Lower leg skin (tissue), 4 donors: ENCODE measurements around the gene NELFB. TPM values are rescaled to one million over a fixed set of nuclear protein-coding genes. Genes with fewer than 3 reads are reported as not detected.
A peak's percentile ranks its signal among the peaks of the same experiment; 100 is the strongest.
"Not testable (repeated sequence)": the region's sequence is repeated elsewhere in the genome, so short reads cannot be mapped to it uniquely, and the experiment has no call there.

Source experiments
- DNase-seq, 2 donors: peaks; one replicate each; pipeline ENCODE4 v3.0.0-alpha.2; 2019; ENCODE audit warnings: low spot score in 2 of 2
- H3K4me3 ChIP-seq: fragments of 200-600 bp; sonication (generic); 2 replicates; pipeline ENCODE4 v1.5.1; 2017; ENCODE audit warnings: mild to moderate bottlenecking, low read depth; ENCODE audit not compliant: poor library complexity, severe bottlenecking
- POLR2A ChIP-seq, 2 donors: fragments of 450-650 bp; IDR thresholded peaks; one replicate each; pipeline ENCODE4 v1.6.1; 2016 to 2017; ENCODE audit warnings: antibody characterized with exemption in 2 of 2, mild to moderate bottlenecking in 1 of 2, moderate library complexity in 1 of 2
- WGBS, 2 donors: methylation state at CpG; one replicate each; pipeline ENCODE4 v1.1.5; 2018; 5-methylcytosine and 5-hydroxymethylcytosine counted together
- intact Hi-C: fragments of 100-400 bp; cut with DNase I; formaldehyde crosslinking; loops from one replicate; pipeline ENCODE4 v1.15.0; 2023; ENCODE audit warnings: low total_unique reads
- total RNA-seq, 4 donors: library from RNA; depleted of rRNA; stranded (reverse); fragments of >200 nt; gene quantifications; one replicate each; pipeline ENCODE4 v1.1.0, GENCODE V29; 2016
- TF ChIP-seq, protein P1 (sequence below), 3 donors: fragments of 450-650 bp; IDR thresholded peaks; one replicate each; pipeline ENCODE4 v1.5.1; 2016; ENCODE audit warnings: antibody characterized with exemption in 3 of 3, mild to moderate bottlenecking in 3 of 3, moderate library complexity in 2 of 3

NELFB gene
- total RNA-seq, 4 donors from 2014 or later = 40.7 to 52.7 (median 49.9) TPM

GRCh38 chr9:137253717-137254623 is 1.2 kb upstream of the NELFB start:
- 61 to 62% methylated on average over 16 to 17 of the region's 21 CpGs for WGBS, 2 donors
- peak overlapping the region; percentile 83 for H3K4me3 ChIP-seq
- DNase-seq = no peak
- intact Hi-C loops = no loop called here
- TF ChIP-seq, protein P1, sequence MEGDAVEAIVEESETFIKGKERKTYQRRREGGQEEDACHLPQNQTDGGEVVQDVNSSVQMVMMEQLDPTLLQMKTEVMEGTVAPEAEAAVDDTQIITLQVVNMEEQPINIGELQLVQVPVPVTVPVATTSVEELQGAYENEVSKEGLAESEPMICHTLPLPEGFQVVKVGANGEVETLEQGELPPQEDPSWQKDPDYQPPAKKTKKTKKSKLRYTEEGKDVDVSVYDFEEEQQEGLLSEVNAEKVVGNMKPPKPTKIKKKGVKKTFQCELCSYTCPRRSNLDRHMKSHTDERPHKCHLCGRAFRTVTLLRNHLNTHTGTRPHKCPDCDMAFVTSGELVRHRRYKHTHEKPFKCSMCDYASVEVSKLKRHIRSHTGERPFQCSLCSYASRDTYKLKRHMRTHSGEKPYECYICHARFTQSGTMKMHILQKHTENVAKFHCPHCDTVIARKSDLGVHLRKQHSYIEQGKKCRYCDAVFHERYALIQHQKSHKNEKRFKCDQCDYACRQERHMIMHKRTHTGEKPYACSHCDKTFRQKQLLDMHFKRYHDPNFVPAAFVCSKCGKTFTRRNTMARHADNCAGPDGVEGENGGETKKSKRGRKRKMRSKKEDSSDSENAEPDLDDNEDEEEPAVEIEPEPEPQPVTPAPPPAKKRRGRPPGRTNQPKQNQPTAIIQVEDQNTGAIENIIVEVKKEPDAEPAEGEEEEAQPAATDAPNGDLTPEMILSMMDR (IDR thresholded peaks at IDR 0.05) = no peak
- TF ChIP-seq POLR2A (IDR thresholded peaks at IDR 0.05) = no peak

DNA sequence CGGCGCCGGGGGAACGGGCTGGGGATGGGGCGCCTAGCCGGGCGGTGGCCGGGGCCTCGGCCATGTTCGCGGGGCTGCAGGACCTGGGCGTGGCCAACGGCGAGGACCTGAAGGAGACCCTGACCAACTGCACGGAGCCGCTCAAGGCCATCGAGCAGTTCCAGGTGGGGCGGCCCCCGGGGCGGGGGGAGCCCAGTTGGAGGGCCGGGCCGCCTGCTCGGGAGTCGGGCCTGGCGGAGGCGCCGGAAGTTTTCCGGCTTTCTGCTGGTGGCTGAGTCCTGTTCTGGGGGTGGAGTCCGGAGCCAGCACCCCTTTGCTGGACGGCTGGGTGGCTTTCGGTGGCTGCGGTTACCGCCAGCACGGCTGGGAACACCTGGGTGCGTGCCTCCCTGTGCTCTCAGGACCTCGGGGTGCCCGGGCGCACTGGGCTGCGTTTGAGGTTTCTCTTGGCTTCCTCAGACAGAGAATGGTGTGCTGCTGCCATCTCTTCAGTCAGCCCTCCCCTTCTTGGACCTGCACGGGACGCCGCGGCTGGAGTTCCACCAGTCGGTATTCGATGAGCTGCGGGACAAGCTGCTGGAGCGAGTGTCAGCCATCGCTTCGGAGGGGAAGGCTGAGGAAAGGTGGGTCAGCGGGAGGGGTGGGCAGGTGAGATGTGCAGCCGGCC is 454 bp downstream of the NELFB start:
- DNase-seq = no peak
- TF ChIP-seq POLR2A (IDR thresholded peaks at IDR 0.05) = no peak
- TF ChIP-seq, protein P1 (IDR thresholded peaks at IDR 0.05) = no peak
- peak overlapping the region; percentile 83 for H3K4me3 ChIP-seq
- intact Hi-C loops = no loop called here
- 2% methylated on average over 16 to 26 of the region's 51 CpGs for WGBS, 2 donors

- TF ChIP-seq, protein P1 (IDR thresholded peaks at IDR 0.05) = no peak
- TF ChIP-seq POLR2A (IDR thresholded peaks at IDR 0.05) = no peak
- intact Hi-C loops = no loop called here
- no peak overlapping the region for H3K4me3 ChIP-seq
- WGBS, 2 donors = 80 to 81% methylated on average over 15 of the region's 15 CpGs
- no peak for DNase-seq
Measured at GRCh38 chr9:137256362-137256761, 1.2 kb downstream of the NELFB start.

DNA sequence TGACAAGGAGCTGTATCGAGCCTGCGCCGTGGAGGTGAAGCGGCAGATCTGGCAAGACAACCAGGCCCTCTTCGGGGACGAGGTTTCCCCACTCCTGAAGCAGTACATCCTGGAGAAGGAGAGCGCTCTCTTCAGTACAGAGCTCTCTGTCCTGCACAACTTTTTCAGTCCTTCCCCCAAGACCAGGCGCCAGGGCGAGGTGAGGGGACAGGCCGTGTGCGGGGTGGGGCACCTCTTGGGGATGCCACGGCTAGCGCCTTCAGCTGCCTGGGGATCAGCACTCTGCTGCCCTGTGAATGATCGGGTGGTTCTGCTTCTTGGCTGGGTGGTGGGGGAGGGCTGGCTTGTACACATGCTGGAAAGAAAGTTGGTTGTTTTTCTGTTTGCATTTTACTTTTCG is 1.7 kb downstream of the NELFB start:
- no peak overlapping the region for H3K4me3 ChIP-seq
- intact Hi-C loops = no loop called here
- TF ChIP-seq POLR2A (IDR thresholded peaks at IDR 0.05) = no peak
- TF ChIP-seq, protein P1 (IDR thresholded peaks at IDR 0.05) = no peak
- DNase-seq = no peak
- WGBS, 2 donors = 86 to 88% methylated on average over 15 of the region's 15 CpGs

DNA sequence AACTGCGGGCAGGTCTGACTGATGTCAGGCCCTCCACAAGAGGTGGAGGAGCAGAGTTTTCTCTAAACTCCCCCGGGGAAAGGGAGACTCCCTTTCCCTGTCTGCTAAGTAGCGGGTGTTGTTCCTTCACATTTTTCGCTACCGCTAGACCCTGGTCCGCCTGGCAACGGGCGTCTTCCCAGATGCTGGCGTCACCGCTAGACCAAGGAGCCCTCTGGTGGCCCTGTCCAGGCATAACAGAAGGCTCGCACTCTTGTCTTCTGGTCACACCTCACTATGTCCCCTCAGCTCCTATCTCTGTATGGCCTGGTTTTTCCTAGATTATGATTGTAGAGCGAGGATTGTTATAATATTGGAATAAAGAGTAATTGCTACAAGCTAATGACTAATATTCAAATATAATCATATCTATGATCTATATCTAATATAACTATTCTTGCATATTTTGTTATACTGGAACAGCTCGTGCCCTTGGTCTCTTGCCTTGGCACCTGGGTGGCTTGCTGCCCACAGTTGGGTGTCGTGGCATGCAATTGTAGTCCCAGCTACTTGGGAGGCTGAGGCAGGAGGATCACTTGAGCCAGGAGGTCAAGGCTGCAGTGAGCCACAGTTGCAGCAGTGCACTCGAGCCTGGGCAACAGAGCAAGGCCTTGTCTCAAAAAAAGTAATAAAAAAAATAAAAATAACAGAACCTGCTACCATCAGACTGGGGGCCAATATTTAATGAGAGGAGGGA is 7.2 kb downstream of the NELFB start:
- DNase-seq, H3K4me3 ChIP-seq, intact Hi-C loops: not testable (repeated sequence)
- WGBS, 2 donors = 46 to 55% methylated on average over 7 to 10 of the region's 15 CpGs

GRCh38 chr9:137262909-137263285 is 7.8 kb downstream of the NELFB start:
- intact Hi-C loops = no loop called here
- no peak for DNase-seq
- H3K4me3 ChIP-seq = no peak overlapping the region
- TF ChIP-seq, protein P1 (IDR thresholded peaks at IDR 0.05) = no peak
- no peak for TF ChIP-seq POLR2A (IDR thresholded peaks at IDR 0.05)
- WGBS, 2 donors = 86 to 90% methylated on average over 24 of the region's 24 CpGs
